ENCODE results near the gene CEBPA. TPM values are rescaled to one million over a fixed set of nuclear protein-coding genes. Genes with fewer than 3 reads are reported as not detected.
A peak's percentile ranks its signal among the peaks of the same experiment; 100 is the strongest.

Gene CEBPA
- total RNA-seq, 2 experiments from 2014 or later, result 0.23 TPM; not detected in 1

GRCh38 chr19:33274663-33275558, 27.4 kb downstream of the CEBPA start:
- ATAC-seq, result no peak
- no peak overlapping the region for H3K27ac Mint-ChIP-seq
- no peak for DNase-seq
- H3K4me1 Mint-ChIP-seq, result peaks cover 8% of the 10 kb centered on the region
- CTCF ChIA-PET, result no interaction called here
- no peaks in the 10 kb centered on the region for H3K36me3 Mint-ChIP-seq
- H3K4me3 Mint-ChIP-seq, result no peak overlapping the region
- no peaks in the 10 kb centered on the region for H3K9me3 Mint-ChIP-seq (ENCODE audit: low read depth)
- H3K27me3 Mint-ChIP-seq, result peaks cover 5% of the 10 kb centered on the region

- CTCF ChIA-PET, result no interaction called here
- no peak for DNase-seq
These were observed 28.3 kb downstream of the CEBPA start for GRCh38 chr19:33273881-33274662.

GRCh38 chr19:33273065-33273736, 29.1 kb downstream of the CEBPA start:
- DNase-seq (no peak), ATAC-seq (no peak)
- CTCF ChIA-PET, result no interaction called here
- no peak overlapping the region for H3K27ac Mint-ChIP-seq
- no peak overlapping the region for H3K4me3 Mint-ChIP-seq
- no peaks in the 10 kb centered on the region for H3K9me3 Mint-ChIP-seq (ENCODE audit: low read depth)
- peaks cover 2% of the 10 kb centered on the region for H3K27me3 Mint-ChIP-seq
- no peaks in the 10 kb centered on the region for H3K36me3 Mint-ChIP-seq
- peaks cover 5% of the 10 kb centered on the region for H3K4me1 Mint-ChIP-seq

More at GRCh38 chr19:33273881-33274662, 28.3 kb downstream of the CEBPA start:
- Mint-ChIP-seq H3K9me3 (ENCODE audit: low read depth) (no peaks in the 10 kb centered on the region), H3K27me3 (peaks cover 5% of the 10 kb centered on the region), H3K36me3 (no peaks in the 10 kb centered on the region), H3K4me1 (peaks cover 5% of the 10 kb centered on the region), H3K27ac (no peak overlapping the region), H3K4me3 (no peak overlapping the region)
- ATAC-seq, result peak; percentile 42

GRCh38 chr19:33271246-33272021, 30.9 kb downstream of the CEBPA start:
- ATAC-seq (no peak), DNase-seq (no peak)
- Mint-ChIP-seq H3K27ac (no peak overlapping the region), H3K27me3 (no peaks in the 10 kb centered on the region), H3K36me3 (no peaks in the 10 kb centered on the region), H3K4me1 (peaks cover 5% of the 10 kb centered on the region), H3K9me3 (ENCODE audit: low read depth) (no peaks in the 10 kb centered on the region), H3K4me3 (no peak overlapping the region)
- CTCF ChIA-PET, result interaction anchor here (0.9 kb wide), 1 partner anchor 36 kb away, joined by 3 read pairs; no protein-coding TSS in a partner anchor

- Mint-ChIP-seq H3K9me3 (ENCODE audit: low read depth) (no peaks in the 10 kb centered on the region), H3K27me3 (no peaks in the 10 kb centered on the region), H3K4me1 (peaks cover 5% of the 10 kb centered on the region), H3K4me3 (no peak overlapping the region), H3K36me3 (no peaks in the 10 kb centered on the region), H3K27ac (no peak overlapping the region)
- CTCF ChIA-PET, result no interaction called here
- ATAC-seq, result no peak
- DNase-seq, result no peak
These were observed 31.6 kb downstream of the CEBPA start for GRCh38 chr19:33270769-33271168.

- no peaks in the 10 kb centered on the region for H3K36me3 Mint-ChIP-seq
- ATAC-seq (no peak), DNase-seq (no peak)
- CTCF ChIA-PET, result interaction anchor here (1.2 kb wide), 1 partner anchor 33 kb away, joined by 3 read pairs; no protein-coding TSS in a partner anchor
- H3K4me3 Mint-ChIP-seq, result no peak overlapping the region
- no peak overlapping the region for H3K27ac Mint-ChIP-seq
- no peaks in the 10 kb centered on the region for H3K27me3 Mint-ChIP-seq
- H3K9me3 Mint-ChIP-seq (ENCODE audit: low read depth), result no peaks in the 10 kb centered on the region
- peaks cover 2% of the 10 kb centered on the region for H3K4me1 Mint-ChIP-seq
These were observed 33.3 kb downstream of the CEBPA start for GRCh38 chr19:33269016-33269415.

GRCh38 chr19:33268162-33268991, 34.0 kb downstream of the CEBPA start:
- Mint-ChIP-seq H3K27ac (no peak overlapping the region), H3K4me1 (no peaks in the 10 kb centered on the region), H3K36me3 (no peaks in the 10 kb centered on the region), H3K27me3 (no peaks in the 10 kb centered on the region), H3K4me3 (no peak overlapping the region), H3K9me3 (ENCODE audit: low read depth) (no peaks in the 10 kb centered on the region)
- ATAC-seq (no peak), DNase-seq (no peak)
- CTCF ChIA-PET, result interaction anchor here (1.2 kb wide), 1 partner anchor 32 kb away, joined by 3 read pairs; no protein-coding TSS in a partner anchor

- Mint-ChIP-seq H3K4me1 (no peaks in the 10 kb centered on the region), H3K27me3 (no peaks in the 10 kb centered on the region), H3K27ac (no peak overlapping the region), H3K4me3 (no peak overlapping the region), H3K36me3 (no peaks in the 10 kb centered on the region), H3K9me3 (ENCODE audit: low read depth) (no peaks in the 10 kb centered on the region)
- CTCF ChIA-PET, result no interaction called here
- DNase-seq (no peak), ATAC-seq (no peak)
These were observed 34.6 kb downstream of the CEBPA start for GRCh38 chr19:33267706-33268105.

- Mint-ChIP-seq H3K27me3 (no peaks in the 10 kb centered on the region), H3K9me3 (ENCODE audit: low read depth) (no peaks in the 10 kb centered on the region), H3K4me1 (peaks cover under 1% of the 10 kb centered on the region), H3K4me3 (no peak overlapping the region), H3K27ac (no peak overlapping the region), H3K36me3 (no peaks in the 10 kb centered on the region)
- DNase-seq (no peak), ATAC-seq (no peak)
- CTCF ChIA-PET, result interaction anchor here (1.5 kb wide), 1 partner anchor 25 kb away, joined by 4 read pairs; no protein-coding TSS in a partner anchor
These were observed 35.3 kb downstream of the CEBPA start for GRCh38 chr19:33266974-33267484.

GRCh38 chr19:33264881-33265445, 37.4 kb downstream of the CEBPA start:
- Mint-ChIP-seq H3K27ac (no peak overlapping the region), H3K27me3 (peaks cover 4% of the 10 kb centered on the region), H3K4me3 (no peak overlapping the region), H3K36me3 (no peaks in the 10 kb centered on the region), H3K9me3 (ENCODE audit: low read depth) (no peaks in the 10 kb centered on the region), H3K4me1 (peaks cover 7% of the 10 kb centered on the region)
- DNase-seq, result no peak
- CTCF ChIA-PET, result no interaction called here
- ATAC-seq, result no peak

GRCh38 chr19:33263325-33264023, 38.9 kb downstream of the CEBPA start:
- ATAC-seq, result no peak
- H3K4me1 Mint-ChIP-seq, result peaks cover 7% of the 10 kb centered on the region
- CTCF ChIA-PET, result no interaction called here
- no peak for DNase-seq
- no peaks in the 10 kb centered on the region for H3K36me3 Mint-ChIP-seq
- no peak overlapping the region for H3K4me3 Mint-ChIP-seq
- H3K27me3 Mint-ChIP-seq, result peaks cover 11% of the 10 kb centered on the region
- no peaks in the 10 kb centered on the region for H3K9me3 Mint-ChIP-seq (ENCODE audit: low read depth)
- no peak overlapping the region for H3K27ac Mint-ChIP-seq
